Activated CD4-positive, alpha-beta T cell treated with anti-CD3 and anti-CD28 coated beads, Interleukin-2, amount 50 U/mL, for 1 hour (primary cell): Measurements from ENCODE around the gene ST7.
A peak's percentile ranks its signal among the peaks of the same experiment; 100 is the strongest.
"Not testable (repeated sequence)": the region's sequence is repeated elsewhere in the genome, so short reads cannot be mapped to it uniquely, and the experiment has no call there.

ENCODE experiments used
- DNase-seq: peaks from one replicate; pipeline ENCODE4 v3.0.0-alpha.2; 2020

Gene ST7, protein sequence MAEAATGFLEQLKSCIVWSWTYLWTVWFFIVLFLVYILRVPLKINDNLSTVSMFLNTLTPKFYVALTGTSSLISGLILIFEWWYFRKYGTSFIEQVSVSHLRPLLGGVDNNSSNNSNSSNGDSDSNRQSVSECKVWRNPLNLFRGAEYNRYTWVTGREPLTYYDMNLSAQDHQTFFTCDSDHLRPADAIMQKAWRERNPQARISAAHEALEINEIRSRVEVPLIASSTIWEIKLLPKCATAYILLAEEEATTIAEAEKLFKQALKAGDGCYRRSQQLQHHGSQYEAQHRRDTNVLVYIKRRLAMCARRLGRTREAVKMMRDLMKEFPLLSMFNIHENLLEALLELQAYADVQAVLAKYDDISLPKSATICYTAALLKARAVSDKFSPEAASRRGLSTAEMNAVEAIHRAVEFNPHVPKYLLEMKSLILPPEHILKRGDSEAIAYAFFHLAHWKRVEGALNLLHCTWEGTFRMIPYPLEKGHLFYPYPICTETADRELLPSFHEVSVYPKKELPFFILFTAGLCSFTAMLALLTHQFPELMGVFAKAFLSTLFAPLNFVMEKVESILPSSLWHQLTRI

DNA sequence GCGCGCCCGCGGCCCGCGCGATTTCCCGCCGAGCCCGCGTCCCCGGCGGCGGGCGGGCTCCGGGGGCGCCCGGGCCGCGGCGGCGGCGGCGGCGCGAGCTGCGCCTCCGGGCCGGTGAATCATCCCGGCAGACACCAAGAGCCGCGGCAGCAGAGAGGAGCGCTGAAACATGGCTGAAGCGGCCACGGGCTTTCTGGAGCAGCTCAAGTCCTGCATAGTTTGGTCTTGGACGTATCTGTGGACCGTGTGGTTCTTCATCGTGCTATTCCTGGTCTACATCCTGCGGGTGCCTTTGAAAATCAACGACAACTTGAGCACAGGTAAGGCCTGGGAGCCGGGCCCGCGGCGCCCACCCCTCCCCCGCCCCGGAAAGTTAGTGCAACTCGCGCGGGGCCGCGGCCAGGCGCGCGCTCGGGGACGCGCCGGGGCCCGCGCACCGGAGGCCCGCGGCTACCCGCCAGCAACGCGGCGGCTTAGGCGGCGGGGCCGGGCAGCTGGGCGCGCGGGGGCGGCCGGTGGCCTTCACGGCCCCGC is at the start of gene ST7:
Gene ST7, plus strand, starts transcription at position 130 of the 534 bp plus-strand sequence. Its CDS starts 40 bp downstream, at position 170.
- DNase-seq, result peak; percentile 60

DNA sequence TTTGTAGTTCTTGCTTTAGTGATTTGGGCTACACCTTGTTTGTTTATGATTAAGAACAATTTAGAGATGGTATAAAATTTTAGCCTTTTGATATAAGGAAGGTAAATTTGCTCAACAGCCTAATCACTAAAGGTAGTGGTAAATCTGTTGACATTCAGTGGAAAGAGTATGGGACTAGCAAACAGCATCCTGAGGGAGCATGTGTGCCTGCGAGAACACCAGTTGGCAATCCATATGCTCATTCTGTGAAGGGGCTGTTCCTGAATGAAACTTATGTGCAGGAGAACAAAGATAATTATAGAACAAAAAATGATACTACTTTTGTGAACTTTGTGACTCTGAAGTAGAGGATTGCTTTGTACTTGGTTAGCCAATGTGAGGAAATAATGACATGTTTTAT is 46.9 kb upstream of the ST7 start:
- no peak for DNase-seq

DNA sequence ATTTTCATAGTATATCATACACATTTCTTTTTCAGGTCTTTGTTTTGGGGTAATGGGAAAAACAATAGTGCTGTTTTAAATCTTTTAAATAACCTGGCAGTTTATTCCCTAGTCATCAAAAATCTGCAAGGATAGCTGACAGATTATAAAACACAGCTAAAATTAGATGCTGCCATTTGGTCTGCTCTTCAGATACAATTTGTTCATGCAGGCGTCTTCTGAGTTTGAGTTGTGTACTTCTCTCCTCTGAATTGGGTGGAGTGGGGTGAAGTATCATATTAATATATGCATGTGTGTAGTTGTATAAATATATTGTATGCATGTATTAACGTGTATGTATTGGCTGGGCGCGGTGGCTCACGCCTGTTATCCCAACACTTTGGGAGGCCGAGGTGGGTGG is 42.9 kb upstream of the ST7 start:
- DNase-seq, result no peak

DNA sequence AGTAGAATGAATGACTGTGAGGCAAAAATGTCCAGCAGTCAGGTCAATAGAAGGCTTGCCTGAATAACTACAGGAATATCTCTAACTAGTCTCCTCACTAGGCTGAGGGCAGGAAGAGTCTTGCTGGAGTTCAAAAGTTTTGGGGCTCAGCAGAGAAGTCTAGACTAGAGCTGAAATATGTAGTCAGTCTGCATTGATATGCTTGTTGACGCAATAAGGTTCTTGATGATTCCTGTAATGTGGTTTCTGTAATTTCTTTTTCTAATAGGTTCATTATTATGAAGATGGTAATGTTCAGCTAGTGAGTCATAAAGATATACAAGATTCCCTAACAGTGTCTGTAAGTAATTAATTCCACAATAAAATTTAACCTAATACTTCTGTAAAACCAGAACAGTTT is 41.5 kb upstream of the ST7 start:
- DNase-seq, result no peak

DNA sequence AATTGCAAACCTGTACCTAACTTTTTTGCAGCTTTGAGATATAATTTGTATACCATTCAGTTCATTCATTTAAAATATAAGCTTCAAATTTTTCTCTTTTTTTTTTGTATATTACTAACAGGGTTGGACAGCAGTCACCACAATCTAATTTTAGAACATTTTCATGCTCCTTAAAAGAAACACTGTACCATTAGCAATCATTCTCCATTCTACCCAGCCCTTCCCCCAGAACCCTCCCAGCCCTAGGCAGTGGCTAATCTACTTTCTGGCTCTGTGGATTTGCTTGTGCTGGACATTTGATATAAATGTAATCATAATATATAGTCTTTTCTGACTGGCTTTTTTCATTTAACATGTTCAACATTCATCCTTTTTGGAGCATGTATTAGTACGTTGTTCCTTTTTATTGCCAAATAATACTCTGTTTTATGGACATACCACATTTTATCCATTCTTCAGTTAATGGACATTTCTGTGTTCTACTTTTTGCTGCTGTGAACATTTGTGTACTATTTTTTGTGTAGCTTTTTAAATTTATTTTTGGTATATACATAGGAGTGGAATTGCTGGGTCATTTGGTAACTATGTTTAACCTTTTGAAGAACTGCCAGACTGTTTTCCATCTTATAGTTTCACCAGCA is 40.9 kb upstream of the ST7 start:
- DNase-seq, result no peak

DNA sequence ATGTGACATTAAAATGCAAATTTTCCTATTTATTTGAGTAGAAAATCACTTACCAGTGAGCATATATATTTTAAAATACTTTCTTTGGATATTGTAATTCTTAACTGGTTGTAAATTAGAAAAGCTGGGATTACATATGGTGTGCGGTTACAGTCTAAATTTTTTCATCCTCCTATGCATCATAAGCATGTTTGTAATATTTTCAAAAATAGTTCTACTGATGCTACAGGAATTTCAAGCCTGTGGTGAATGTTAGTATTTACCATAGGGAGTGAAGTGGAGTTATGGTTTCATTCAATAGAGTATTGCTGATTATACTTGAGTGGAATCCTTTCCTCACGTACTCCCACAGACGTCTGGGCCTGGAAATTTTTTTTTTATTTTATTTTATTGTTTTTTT is 34.6 kb upstream of the ST7 start:
- DNase-seq, result no peak

DNA sequence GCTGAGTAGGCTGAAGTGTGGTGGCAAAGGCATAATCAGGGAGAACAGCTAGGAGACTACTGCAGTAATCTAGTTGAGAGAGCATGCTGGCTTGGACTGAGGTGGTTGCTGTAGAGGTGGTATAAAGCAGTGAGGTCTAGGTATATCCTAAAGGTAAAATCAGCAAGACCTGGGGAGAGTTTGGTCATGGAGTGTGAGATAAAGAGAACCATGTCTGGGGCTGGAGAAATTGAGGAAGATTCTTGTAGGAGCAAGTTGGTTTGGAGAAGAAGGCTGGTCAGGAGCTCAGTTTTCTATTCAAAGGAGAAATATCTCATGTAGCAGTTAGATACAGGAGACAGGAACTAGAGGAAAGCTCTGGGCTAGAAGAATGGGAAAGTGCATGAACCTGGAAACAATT is 32.9 kb upstream of the ST7 start:
- no peak for DNase-seq

DNA sequence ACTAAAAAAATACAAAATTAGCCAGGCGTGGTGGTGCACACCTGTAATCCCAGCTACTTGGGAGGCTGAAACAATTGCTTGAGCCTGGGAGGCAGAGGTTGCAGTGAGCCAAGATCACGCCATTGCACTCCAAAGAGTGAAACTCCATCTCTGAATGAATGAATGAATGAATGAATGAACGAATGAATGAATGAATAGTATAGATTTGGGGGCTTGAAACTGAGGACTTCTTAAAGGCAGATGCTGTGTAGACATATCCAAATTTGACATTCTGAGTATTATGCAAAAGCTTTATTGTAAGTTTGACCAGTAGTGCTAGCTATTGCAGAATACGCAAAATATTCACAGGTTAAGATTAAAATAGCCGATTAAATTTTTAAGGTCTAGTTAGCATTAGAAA is 30.8 kb upstream of the ST7 start:
- no peak for DNase-seq

DNA sequence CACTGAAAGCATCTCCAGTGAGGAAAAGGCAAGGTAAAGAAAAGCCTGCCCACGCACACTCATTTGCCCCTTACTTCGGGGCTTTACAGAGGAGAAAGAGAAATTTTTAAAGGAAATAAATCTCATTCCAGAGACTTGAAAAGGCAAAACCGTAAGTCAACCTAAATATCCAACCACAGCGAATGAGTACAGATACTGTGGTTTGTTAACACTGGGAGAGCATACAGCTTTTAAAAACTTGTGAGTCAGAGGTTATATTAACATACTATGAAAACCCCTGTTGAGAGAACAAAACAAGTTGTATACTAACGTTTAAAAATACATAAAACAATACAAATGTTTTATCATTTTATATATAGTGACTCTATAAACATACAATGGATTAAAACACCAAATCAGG is 28.6 kb upstream of the ST7 start:
- DNase-seq, result no peak

DNA sequence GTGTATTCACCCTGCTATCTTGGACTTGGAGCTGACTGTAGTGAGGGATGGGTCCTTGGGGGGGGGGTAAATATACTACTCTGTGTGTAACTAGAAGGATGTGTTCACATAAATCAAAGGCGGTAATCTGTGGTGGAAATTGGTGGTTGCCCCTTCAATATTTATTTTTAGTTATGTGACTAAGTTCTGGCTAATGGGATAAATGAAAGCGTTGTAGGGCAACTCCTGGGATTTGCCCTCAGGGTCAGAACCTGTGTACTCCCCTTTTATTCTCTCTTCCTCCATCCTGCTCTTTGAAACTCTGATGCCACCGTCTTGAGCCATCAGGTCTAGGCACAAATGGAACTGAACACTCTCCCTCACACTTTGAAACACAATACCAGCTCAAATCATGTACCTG is 24.3 kb upstream of the ST7 start:
- no peak for DNase-seq

DNA sequence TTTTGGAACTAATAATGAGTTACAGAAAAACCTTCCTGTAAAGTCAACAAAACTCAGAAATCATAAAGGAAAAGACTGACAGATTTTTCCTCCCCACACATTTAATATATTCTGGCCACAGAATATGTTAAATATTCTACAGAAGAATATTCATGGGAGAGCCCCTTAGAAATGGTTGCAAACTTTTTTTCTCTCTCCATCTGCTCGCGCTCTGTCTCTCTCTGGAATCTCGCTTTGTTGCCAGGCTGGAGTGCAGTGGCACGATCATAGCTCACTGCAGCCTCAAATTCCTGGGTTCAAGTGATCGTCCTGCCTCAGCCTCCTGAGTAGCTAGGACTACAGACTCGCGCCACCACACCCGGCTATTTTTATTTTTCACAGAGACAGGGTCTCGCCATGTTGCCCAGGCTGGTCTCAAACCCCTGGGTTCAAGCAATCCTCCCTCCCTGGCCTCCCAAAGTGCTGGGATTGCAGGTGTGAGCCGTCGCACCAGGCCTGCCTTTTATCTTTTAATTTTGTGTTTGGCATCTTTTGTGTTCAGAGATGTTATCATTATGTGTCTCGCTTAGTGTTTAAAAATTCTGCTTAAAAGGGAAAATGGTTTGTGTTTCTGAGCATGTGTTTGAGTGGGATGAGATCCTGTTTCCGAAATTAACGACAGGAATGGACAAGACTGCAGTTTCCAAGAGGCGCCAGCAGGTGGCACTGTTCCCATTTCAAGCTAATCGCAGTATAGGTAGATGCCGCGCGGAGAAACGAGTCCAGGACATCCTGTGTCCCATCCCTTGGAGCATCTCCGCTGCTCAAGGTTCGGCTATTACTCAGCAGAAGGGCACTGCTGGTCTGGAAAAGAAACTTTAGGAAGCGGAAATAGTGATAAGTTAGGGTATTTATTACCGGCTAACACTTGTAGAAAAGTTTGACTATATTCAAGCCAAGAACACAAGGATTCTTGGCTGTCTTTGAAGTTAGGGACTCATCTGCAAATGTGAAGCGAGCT is 23.1 kb upstream of the ST7 start:
- DNase-seq, result peak; percentile 76

DNA sequence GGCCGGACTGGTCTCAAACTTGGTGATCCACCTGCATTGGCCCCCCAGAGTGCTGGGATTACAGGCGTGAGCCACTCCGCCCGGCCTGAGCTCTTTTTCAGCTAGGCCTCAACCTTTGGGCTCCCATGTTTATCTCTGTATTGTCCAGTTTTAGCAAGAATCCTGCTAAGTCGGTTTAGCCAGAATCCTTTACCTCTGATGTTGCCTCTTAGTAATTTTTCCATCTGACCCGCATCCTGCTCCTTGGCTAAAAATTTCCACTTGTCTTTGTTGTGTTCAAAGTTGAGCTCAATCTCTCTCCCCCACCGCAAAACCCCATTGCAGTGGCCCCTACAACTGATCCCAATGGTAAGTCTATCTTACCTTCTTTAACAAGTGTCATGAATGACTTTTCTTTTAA is 20.7 kb upstream of the ST7 start:
- no peak for DNase-seq

DNA sequence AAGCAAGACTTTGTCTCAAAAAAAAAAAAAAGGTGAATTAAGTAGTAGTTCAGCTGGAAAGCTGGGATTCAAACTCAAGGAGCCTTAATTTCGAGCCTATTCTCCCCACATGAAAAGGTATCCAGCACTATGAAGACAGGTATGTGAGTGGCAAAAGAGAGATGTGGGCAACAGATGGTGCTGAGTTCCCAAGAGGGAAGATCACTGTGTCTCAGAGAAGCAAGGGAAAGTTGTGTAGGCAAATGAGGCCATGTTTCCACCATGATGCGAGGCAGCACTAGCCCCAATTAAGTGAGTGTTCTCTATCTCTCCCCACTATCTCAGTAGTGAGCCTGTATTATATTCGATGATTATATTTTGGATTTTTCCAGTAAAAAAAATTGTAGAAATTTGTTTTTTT is 19.8 kb upstream of the ST7 start:
- no peak for DNase-seq

DNA sequence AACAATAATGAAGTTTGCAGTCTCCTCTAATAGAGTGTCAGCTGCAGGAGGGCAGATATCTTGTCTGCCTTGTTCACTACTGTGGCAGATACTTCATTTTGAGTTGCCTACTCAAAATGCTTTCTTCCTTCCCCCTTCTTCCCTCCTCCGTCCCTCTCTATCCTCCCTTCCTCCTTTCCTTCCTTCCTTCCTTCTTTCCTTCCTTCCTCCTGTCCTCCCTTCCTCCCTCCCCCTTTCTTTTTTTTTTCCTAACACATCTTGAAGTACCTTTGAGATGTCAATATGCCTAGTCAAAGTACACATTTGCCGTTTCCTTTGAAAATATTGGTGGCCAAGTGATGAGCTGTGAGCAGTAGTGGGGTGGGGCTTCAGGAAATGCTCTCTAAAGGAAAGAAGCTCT is 18.7 kb upstream of the ST7 start:
- no peak for DNase-seq

DNA sequence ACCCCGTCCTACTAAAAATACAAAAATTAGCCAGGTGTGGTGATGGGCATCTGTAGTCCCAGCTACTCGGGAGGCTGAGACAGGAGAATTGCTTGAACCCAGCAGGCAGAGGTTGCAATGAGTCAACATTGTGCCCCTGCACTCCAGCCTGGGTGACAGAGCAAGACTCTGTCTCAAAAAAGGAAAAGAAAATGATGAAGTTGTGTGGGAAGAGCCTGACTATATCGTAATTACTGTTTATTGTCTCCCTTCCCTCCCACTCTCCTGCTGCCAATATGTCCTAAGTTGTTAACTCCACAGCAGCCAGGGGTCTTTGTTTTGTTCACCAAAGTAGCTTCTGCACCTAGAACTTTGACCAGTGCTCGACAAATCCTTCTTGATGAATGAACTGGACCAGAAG is 16.5 kb upstream of the ST7 start:
- DNase-seq, result not testable (repeated sequence)

DNA sequence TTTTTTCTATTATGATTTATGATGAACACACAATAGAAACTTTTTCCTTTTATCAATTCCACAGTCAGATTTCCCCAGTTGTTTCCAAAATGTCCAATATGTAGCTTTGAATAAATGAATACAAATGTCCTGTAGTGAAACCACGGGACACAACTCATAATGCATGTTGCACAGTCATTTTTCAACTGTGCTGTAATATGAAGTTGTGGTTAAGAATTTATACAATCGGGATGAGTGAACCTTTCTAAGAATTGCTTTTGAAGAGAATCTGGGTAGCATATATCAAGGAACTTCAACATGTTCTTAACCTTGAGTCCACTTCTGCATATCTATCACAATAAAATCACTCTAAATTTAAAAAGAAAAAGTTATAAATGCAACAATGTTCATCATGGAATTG is 14.6 kb upstream of the ST7 start:
- no peak for DNase-seq

DNA sequence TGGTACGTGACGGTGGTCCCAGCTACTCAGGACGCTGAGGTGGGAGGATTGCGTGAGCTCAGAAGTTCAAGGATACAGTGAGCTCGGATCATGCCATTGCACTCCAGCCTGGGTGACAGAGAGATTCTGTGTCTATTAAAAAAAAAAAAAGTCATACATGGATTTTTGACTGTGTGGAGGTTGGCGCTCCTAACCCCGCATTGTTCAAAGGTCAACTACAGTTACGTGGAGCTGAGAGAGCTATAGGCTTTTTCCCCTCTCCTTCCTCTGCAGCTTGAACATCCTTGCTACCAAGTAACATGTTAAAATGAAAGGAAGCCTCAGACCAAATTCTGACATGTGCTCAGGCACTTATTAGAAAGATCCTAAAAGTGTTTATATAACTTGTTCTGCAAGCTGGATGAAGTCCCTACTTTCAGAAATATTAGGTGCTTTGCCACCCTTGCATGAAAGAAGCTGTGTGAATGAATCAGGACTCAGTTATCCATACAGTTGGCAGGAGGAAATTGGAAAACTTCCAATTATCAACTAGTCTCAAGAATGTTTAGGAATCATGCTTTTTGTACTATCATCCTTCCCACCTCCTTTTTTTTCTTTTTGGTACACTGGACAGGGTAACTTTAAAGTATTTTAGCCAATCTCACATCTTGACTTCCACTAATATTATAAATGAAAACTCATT is 12.5 kb upstream of the ST7 start:
- DNase-seq, result no peak

DNA sequence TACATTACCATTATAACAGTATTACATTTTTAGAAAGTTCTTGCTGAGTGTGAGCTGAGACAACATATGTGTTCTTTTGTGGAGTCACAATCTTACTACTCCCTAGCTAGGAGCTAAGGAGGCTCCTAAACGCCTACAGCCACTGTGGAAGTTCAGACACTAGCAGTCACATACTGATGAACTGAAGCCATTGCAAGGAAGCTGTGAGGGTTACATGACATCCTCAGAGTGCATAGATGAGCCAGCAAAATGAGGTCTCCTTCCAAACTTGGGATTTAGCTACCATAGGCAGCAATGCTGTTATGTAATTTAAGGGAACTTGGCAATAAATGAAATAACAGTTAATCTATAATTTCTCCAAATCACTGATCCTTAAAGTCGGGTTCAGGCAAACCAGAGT is 10.8 kb upstream of the ST7 start:
- DNase-seq, result no peak

DNA sequence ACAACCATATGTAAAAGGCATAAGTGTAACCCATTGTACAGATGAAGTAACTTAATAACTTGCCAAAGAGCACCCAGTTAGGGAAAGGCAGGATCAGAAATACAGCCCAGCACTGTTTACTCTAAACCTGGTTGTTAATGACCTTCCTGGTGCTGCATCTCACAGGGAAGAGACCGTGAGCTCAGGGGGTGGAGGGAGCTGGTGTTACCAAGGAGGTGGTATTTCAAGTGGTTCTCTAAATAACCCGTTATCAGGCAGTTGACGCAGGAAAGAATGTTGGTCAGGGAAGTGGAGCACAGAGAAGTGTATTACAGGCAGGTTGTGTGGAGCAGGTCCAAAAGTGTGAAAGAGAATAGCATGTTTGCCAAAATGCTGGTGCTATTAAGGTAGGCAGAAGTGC is 4.4 kb upstream of the ST7 start:
- no peak for DNase-seq

DNA sequence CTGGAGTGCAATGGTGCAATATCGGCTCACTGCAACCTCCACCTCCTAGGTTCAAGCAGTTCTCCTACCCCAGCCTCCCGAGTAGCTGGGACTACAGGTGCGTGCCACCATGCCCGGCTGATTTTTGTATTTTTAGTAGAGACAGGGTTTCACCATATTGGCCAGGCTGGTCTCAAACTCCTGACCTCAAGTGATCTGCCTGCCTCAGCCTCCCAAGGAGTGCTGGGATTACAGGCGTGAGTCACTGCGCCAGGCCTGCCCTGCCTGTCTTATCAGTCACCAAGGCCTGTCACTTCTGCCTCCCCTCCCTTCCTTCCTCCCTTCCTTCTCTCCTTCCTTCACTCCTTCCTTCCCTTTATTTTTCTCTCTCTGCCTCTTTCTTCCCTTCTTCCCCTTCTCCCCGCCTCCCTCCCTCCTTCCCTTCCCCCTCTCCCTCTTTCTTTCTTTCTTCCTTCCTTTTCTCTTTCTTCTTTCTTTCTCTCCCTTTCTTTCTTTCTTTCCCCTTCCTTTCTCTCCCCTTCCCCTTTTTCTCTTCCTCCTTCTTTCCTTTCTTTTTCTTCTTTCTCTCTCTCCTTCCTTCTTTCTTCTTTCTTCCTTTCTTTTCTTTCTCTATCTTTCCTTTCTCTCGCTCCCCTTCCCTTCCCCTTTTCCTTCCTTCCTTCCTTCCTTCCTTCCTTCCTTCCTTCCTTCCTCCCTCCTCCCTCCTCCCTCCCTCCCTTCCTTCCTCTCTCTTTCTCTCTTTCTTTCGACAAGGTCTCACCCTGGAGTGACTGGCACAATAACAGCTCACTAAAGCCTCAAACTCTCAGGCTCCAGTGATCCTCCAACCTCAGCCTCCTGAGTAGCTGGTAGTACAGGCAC is 3.1 kb upstream of the ST7 start:
- no peak for DNase-seq

DNA sequence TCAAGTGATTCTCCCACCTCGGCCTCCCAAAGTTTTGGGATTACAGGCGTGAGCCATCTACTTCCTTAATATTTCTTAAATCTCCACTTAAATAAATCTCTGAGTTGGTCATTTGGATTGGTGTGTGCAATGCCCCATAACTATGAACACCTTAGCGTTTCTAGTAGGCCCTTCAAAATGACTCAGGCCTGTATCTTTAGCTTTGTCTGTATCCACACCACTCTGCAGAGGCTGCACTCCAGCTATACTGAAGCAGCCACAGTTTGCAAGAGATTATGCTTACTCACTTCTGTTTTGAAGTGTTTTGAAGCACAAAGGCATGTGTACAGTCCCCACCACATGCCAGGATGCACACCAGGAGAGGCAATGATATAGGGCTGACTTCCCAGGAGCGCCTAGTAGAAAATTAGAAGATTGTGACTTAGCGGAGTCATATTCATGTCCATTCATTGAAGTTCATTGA is 2.4 kb upstream of the ST7 start:
- DNase-seq, result no peak
